GM03348 (cell line): Measurements from ENCODE around the gene BCAS3.

Source experiments
- DNase-seq: peaks from one replicate; pipeline ENCODE4 v3.0.0; 2012; ENCODE audit warnings: low spot score

The BCAS3 gene

GRCh38 chr17:61155590-61156237, 478.1 kb downstream of the BCAS3 start:
- DNase-seq, result no peak

DNA sequence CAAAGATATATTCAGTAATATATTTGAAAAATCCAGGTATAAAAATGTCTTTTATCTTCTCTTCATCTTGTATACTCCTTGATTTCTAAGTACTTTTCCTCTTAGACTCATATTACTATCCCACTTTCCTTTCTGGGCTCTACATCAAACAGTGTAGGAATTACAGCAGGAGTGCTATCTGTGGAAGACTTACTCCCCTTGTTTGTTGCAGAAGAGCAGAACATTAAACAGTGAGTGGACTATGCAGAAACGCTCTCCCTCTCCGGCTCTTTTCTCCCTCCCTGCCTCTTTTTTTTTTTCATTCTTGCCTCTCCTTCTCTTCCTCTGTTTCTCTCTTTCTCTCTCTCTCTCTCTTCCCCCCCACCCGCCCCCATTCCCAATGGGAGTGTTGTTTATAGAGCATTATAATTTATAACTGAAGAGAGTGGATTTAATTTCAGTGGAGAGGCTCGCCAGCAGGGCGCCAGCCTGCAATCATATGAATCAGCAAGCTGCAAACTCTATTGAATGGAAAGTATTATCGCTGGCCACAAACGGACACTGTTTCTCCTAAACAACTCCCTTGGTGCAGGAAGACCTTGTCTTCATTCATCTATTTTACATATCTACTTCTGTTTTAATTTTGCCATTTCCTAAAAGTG, 479.7 kb downstream of the BCAS3 start:
- DNase-seq, result peak; percentile 58

GRCh38 chr17:61158376-61158775, 480.7 kb downstream of the BCAS3 start:
- no peak for DNase-seq

- no peak for DNase-seq
These were observed 481.7 kb downstream of the BCAS3 start for GRCh38 chr17:61159221-61159814.

GRCh38 chr17:61160204-61160603, 482.6 kb downstream of the BCAS3 start:
- DNase-seq, result no peak

DNA sequence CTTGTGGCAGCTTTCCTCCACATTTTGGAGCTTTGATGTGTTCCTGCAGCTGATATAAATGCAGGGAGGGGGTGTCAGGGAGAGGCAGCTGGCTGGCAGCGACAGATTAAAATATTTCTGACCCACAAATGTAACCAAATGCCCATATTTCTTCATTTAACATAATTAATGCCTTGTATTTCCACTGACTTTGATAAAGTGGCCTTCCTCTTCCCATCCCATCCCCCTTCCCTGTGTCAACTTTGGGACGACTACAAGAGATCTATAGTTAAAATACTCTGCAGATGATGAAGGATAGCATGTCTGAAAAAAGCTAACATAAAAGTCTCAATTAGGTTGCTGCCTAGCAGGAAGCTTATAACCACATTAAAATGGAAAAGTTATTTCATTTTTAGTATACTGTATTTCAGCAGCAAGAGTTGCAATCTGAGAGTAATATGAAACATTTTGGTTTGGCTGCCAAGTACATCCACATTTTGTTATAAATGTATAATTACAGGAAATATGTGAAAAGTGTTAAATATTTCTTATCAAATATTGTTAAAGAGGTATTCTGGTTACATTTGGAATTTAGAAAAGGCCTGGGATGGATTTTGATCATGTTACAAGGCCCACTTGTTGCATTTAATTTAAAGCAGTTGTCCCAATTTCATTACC, 483.3 kb downstream of the BCAS3 start:
- DNase-seq, result no peak

DNA sequence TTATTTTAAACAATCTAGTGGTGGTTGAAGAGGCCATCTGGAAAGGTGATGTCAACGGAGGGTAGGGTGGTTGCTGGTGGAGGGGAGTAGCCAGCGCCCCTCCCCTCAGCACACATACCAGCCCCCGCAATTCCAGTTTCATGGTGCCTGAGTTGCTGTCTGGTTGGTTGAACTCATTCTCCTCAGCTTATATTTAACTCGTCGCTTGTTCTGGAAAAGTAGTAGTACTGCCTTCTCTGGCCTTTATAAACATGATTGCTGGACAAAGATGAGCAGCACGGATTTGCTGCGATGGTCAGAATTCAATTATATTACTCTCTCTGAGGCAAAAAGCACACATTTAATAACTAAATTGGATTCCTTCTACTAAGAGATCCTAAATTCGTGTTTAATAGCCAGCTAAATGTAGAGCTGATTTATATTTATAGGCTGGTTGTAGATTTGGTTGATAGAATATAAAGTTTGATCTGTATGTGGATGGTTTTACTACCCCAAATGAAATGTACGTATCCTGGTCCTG, 484.0 kb downstream of the BCAS3 start:
- no peak for DNase-seq

GRCh38 chr17:61164517-61164916, 486.9 kb downstream of the BCAS3 start:
- DNase-seq, result no peak

DNA sequence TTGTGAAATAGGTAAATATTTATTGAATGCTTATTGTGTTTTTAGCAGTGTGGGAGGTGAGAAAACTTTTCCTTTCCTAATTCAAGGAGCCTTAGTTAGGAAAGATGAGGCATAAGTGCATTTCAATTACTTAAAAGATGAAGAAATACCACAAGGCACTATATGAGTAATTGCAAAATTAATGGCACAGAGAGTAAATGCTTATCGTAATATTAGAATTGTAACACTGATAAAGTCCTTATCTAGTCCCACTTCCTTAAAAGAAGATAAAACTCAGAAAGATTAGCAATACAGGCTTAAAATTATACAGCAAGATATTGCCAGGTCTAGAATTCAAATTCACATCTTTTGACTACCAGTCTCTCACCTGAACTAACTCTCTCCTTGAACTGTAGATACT, 489.4 kb downstream of the BCAS3 start:
- DNase-seq, result no peak

- no peak for DNase-seq
These were observed 490.9 kb downstream of the BCAS3 start for GRCh38 chr17:61168506-61168905.

- no peak for DNase-seq
These were observed 496.7 kb downstream of the BCAS3 start for GRCh38 chr17:61174310-61174709.

GRCh38 chr17:61175298-61176142, 497.9 kb downstream of the BCAS3 start:
- no peak for DNase-seq

DNA sequence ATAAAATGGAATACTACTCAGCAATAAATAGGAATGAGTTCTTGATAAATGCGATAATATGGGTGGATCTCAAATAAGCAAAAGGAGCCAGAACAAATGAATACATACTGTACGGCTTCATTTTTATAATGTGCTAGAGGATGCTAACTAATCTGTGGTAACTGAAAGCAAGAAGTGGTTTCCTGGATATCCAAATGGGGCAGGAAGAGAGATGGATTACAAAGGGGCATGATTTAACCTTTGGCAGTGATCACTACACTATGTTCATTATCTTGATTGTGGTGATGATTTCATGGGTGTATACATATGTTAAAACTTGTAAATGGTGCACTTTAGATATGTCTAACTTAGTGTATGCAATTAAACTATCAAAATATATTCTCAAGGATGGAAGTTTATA, 499.7 kb downstream of the BCAS3 start:
- no peak for DNase-seq

GRCh38 chr17:61178284-61178683, 500.6 kb downstream of the BCAS3 start:
- no peak for DNase-seq

GRCh38 chr17:61179380-61179806, 501.7 kb downstream of the BCAS3 start:
- no peak for DNase-seq

DNA sequence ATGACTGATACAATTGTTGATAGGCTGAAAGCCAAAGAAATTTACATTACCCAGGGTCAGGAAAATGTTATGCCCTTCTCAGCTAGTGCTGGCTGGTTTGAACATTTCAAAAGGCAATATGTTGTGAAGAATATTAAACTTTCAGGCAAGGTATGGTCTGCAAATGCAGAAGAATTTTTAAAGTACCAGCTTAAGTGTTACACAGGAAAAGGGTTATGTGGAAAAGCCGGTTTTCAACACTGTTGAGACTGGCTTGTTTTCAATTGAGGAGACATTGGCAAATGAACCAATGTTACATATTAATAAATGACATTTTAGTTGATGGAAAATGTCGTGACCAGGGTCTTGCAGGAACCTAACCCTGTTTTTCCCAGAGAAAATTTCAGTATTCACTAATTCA, 506.1 kb downstream of the BCAS3 start:
- no peak for DNase-seq

DNA sequence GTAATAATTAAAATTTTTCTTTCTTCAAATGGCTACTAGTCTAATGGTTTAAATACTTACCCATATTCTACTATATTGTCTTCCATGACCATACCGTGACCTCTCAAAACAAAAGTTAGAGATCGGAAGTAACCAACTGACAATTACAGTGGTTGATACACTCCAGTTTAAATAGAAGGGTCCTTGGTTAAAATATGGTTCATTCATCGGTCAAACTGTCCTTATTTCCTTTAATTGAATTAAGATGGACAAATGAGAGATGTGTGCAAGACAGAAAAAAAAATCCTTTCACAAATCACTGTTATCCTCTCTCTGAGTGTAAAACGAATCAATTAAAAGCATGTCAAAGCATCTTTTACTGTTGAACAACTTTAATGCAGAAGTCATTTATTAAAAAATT, 507.7 kb downstream of the BCAS3 start:
- no peak for DNase-seq

GRCh38 chr17:61187038-61187437, 509.4 kb downstream of the BCAS3 start:
- no peak for DNase-seq

DNA sequence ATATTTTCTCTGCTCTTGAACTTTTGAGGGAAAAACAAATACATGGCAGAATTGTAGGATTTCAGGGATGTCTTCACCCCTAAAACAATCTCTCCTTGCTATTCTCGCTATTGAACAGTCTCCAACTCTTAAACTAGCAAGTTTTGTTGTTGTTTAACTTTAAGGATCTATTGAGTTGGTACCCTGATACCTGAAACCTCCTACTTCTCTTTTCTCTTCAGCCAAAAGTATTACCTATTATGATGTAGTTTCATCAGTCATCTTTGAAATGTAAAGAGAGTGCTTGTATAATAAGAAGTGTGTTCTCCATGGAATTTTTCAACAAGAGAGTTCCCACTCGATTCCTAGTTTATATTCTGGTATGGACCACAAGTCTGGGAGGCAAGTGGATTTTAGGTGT, 510.4 kb downstream of the BCAS3 start:
- no peak for DNase-seq

DNA sequence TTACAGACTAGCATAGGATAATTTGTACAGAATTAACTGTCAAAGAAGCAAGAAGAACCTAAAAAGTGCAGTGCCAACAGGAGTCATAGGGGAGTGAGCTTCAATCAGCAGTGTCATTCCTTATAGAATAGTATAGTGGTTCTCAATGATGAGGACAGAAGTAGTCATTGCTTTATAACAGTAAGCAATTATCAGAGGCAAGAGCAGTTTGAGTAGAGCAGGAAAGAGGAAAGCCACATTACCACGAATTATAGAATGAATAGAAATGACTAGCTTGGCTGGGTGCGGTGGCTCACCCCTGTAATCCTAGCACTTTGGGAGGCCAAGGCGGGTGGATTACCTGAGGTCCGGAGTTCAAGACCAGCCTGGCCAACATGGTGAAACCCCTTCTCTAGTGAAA, 512.3 kb downstream of the BCAS3 start:
- DNase-seq, result no peak

DNA sequence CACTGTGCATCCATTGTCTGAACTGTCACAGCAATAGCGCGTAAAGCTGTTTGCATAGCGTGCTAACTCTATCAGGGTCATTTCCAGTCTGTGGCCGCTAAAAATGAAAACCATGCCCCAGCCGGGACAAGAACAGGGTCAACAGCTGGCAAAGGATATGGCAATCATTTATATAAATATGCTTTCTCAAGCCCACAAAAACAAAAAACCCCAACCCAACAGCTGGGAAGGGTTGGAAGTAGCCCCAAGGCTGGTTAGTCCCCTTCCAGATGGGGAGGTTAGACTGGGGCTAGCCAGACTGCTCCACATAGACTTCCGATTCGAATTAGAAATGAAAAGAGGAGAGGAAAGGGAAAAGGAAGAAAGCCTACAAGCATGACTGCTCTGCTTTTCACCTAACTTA, 518.7 kb downstream of the BCAS3 start:
- no peak for DNase-seq

- no peak for DNase-seq
These were observed 519.1 kb downstream of the BCAS3 start for GRCh38 chr17:61196799-61197198.
